AG20443 (cell line): ENCODE data around the gene HES1.
"Not testable (repeated sequence)": the region's sequence is repeated elsewhere in the genome, so short reads cannot be mapped to it uniquely, and the experiment has no call there.

Experiments
- DNase-seq: peaks from one replicate; pipeline ENCODE4 v3.0.0; 2012; ENCODE audit warnings: low spot score, mixed read lengths

The HES1 gene

GRCh38 chr3:194141415-194142155, 5.6 kb downstream of the HES1 start:
- peak; percentile 92 for DNase-seq

GRCh38 chr3:194142156-194142910, 6.4 kb downstream of the HES1 start:
- DNase-seq = no peak

GRCh38 chr3:194145702-194146101, 9.8 kb downstream of the HES1 start:
- no peak for DNase-seq

- no peak for DNase-seq
Observed at GRCh38 chr3:194147679-194148078, 11.7 kb downstream of the HES1 start.

GRCh38 chr3:194148383-194148782, 12.4 kb downstream of the HES1 start:
- peak; percentile 26 for DNase-seq

GRCh38 chr3:194150252-194150934, 14.4 kb downstream of the HES1 start:
- DNase-seq = no peak

GRCh38 chr3:194150935-194151302, 15.0 kb downstream of the HES1 start:
- not testable (repeated sequence) for DNase-seq

GRCh38 chr3:194154346-194154745, 18.4 kb downstream of the HES1 start:
- no peak for DNase-seq

- DNase-seq = no peak
Observed at GRCh38 chr3:194156095-194156494, 20.1 kb downstream of the HES1 start.

GRCh38 chr3:194158942-194159439, 23.0 kb downstream of the HES1 start:
- DNase-seq = no peak

GRCh38 chr3:194160158-194160557, 24.2 kb downstream of the HES1 start:
- no peak for DNase-seq

- DNase-seq = no peak
Observed at GRCh38 chr3:194161131-194162045, 25.4 kb downstream of the HES1 start.

- DNase-seq = no peak
Observed at GRCh38 chr3:194162070-194162678, 26.2 kb downstream of the HES1 start.

GRCh38 chr3:194162817-194163584, 27.1 kb downstream of the HES1 start:
- DNase-seq = no peak

- no peak for DNase-seq
Observed at GRCh38 chr3:194163697-194164096, 27.7 kb downstream of the HES1 start.

GRCh38 chr3:194164861-194165260, 28.9 kb downstream of the HES1 start:
- DNase-seq = no peak

GRCh38 chr3:194165271-194166018, 29.5 kb downstream of the HES1 start:
- no peak for DNase-seq

GRCh38 chr3:194166682-194167479, 30.9 kb downstream of the HES1 start:
- no peak for DNase-seq
